ENCODE measurements around the gene GPR142.
A peak's percentile ranks its signal among the peaks of the same experiment; 100 is the strongest.

Gene GPR142

GRCh38 chr17:74359916-74360315 is 7.4 kb upstream of the GPR142 start:
- no peaks in the 10 kb centered on the region for H3K9me2 ChIP-seq (replicated peaks; ENCODE audit: low read depth, low read length)
- no peaks in the 10 kb centered on the region for H3K27me3 ChIP-seq (ENCODE audit: insufficient read depth, low read length, poor library complexity, severe bottlenecking)
- TF ChIP-seq EZH2phosphoT487 (IDR thresholded peaks at IDR 0.05; ENCODE audit: borderline replicate concordance) (no peak), CTCF (conservative IDR thresholded peaks at IDR 0.05; ENCODE audit: low read length) (no peak)
- no peaks in the 10 kb centered on the region for H3K9me3 ChIP-seq (ENCODE audit: insufficient read depth, low read depth, low read length)
- H4K20me1 ChIP-seq (ENCODE audit: insufficient read depth, low read length, poor library complexity, severe bottlenecking): no peaks in the 10 kb centered on the region
- H3K4me2 ChIP-seq (ENCODE audit: low read depth, low read length, poor library complexity, severe bottlenecking): no peak overlapping the region
- no peak overlapping the region for H2AFZ ChIP-seq (ENCODE audit: low read length)
- no peaks in the 10 kb centered on the region for H3F3A ChIP-seq (ENCODE audit: low read depth)
- H3K79me2 ChIP-seq (ENCODE audit: insufficient read depth, low read length): no peaks in the 10 kb centered on the region
- H3K9ac ChIP-seq (ENCODE audit: low read depth, low read length, poor library complexity, severe bottlenecking): no peak overlapping the region
- H3K4me1 ChIP-seq (ENCODE audit: insufficient read depth, low read length, poor library complexity, severe bottlenecking): no peaks in the 10 kb centered on the region
- no peak overlapping the region for H3K4me3 ChIP-seq (ENCODE audit: low read length, poor library complexity, severe bottlenecking)
- no peaks in the 10 kb centered on the region for H3K36me3 ChIP-seq (ENCODE audit: insufficient read depth, low read length)

GRCh38 chr17:74360899-74361229 is 6.4 kb upstream of the GPR142 start:
- Histone ChIP-seq H3K36me3 (ENCODE audit: insufficient read depth, low read length) (no peaks in the 10 kb centered on the region), H3K79me2 (ENCODE audit: insufficient read depth, low read length) (no peaks in the 10 kb centered on the region), H2AFZ (ENCODE audit: low read length) (no peak overlapping the region), H3K9me2 (replicated peaks; ENCODE audit: low read depth, low read length) (no peaks in the 10 kb centered on the region), H3K4me2 (ENCODE audit: low read depth, low read length, poor library complexity, severe bottlenecking) (no peak overlapping the region), H3K9ac (ENCODE audit: low read depth, low read length, poor library complexity, severe bottlenecking) (no peak overlapping the region), H3K9me3 (ENCODE audit: insufficient read depth, low read depth, low read length) (no peaks in the 10 kb centered on the region), H4K20me1 (ENCODE audit: insufficient read depth, low read length, poor library complexity, severe bottlenecking) (no peaks in the 10 kb centered on the region), H3F3A (ENCODE audit: low read depth) (no peaks in the 10 kb centered on the region), H3K27me3 (ENCODE audit: insufficient read depth, low read length, poor library complexity, severe bottlenecking) (no peaks in the 10 kb centered on the region), H3K4me1 (ENCODE audit: insufficient read depth, low read length, poor library complexity, severe bottlenecking) (no peaks in the 10 kb centered on the region), H3K4me3 (ENCODE audit: low read length, poor library complexity, severe bottlenecking) (no peak overlapping the region)
- TF ChIP-seq EZH2phosphoT487 (IDR thresholded peaks at IDR 0.05; ENCODE audit: borderline replicate concordance): no peak
- no peak for TF ChIP-seq CTCF (conservative IDR thresholded peaks at IDR 0.05; ENCODE audit: low read length)

- Histone ChIP-seq H3K4me2 (ENCODE audit: low read depth, low read length, poor library complexity, severe bottlenecking) (no peak within 1 kb of the TSS), H3K4me3 (ENCODE audit: low read length, poor library complexity, severe bottlenecking) (no peak within 1 kb of the TSS), H2AFZ (ENCODE audit: low read length) (no peak within 1 kb of the TSS), H3K36me3 (ENCODE audit: insufficient read depth, low read length) (no peaks in the 10 kb centered on the region), H3K9me2 (replicated peaks; ENCODE audit: low read depth, low read length) (no peaks in the 10 kb centered on the region), H3K9ac (ENCODE audit: low read depth, low read length, poor library complexity, severe bottlenecking) (no peak within 1 kb of the TSS), H4K20me1 (ENCODE audit: insufficient read depth, low read length, poor library complexity, severe bottlenecking) (no peaks in the 10 kb centered on the region), H3K79me2 (ENCODE audit: insufficient read depth, low read length) (no peaks in the 10 kb centered on the region), H3K9me3 (ENCODE audit: insufficient read depth, low read depth, low read length) (no peaks in the 10 kb centered on the region), H3K27me3 (ENCODE audit: insufficient read depth, low read length, poor library complexity, severe bottlenecking) (no peaks in the 10 kb centered on the region), H3K4me1 (ENCODE audit: insufficient read depth, low read length, poor library complexity, severe bottlenecking) (no peaks in the 10 kb centered on the region), H3F3A (ENCODE audit: low read depth) (no peaks in the 10 kb centered on the region)
- TF ChIP-seq CTCF (conservative IDR thresholded peaks at IDR 0.05; ENCODE audit: low read length) (peak; percentile 43), EZH2phosphoT487 (IDR thresholded peaks at IDR 0.05; ENCODE audit: borderline replicate concordance) (no peak)
Measured at GRCh38 chr17:74361230-74362068, 5.9 kb upstream of the GPR142 start, which contains the start of gene BTBD17. TSS of gene BTBD17 (minus strand) at chr17:74361868. CDS start at chr17:74361819, 49 bp downstream.
